Measurements from ENCODE around the gene SYPL1. TPM values are rescaled to one million over a fixed set of nuclear protein-coding genes. Genes with fewer than 3 reads are reported as not detected.

Gene SYPL1
- polyA plus RNA-seq, 4 donors = 21.0 to 104 (median 65.1) TPM

DNA sequence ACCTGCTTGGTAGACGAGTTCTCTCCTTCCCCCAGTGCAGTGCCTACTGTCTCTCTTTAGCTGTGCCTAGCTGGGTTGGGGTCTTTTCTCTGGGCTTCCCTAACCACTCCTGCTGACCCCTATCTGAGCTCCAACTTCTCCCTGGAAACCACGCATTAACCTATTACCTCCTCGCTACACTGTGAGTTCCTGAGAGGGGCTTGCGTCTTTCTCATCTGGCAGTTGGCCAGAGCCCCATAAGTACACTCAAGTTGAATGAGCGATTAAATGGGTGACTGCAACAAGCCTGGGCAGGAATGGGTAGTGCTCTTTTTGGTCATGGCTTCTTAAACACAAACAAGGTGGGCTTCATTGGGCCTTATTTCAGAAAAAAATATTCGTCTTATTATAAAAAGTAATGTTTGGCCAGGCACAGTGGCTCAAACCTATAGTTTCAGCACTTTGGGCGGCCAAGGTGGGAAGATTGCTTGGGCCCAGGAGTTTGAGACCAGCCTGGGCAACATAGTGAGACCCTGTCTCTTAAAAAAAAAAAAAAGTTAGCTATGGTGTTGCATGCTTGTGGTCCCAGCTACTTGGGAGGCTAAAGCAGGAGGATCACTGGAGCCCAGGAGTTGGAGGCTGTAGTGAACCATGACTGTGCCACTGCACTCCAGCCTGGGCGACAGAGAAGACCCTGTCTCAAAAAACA is 41.4 kb downstream of the SYPL1 start:
- Histone ChIP-seq H3K9me3 (ENCODE audit: control insufficient read depth in 2 of 2, insufficient read depth in 1 of 2, low read depth in 1 of 2, low read length in 1 of 2) (no peaks in the 10 kb centered on the region), H3K36me3 (ENCODE audit: control insufficient read depth in 3 of 3, insufficient read depth in 2 of 3, low read depth in 1 of 3, low read length in 3 of 3) (no peaks in the 10 kb centered on the region), H3K4me1 (ENCODE audit: control insufficient read depth in 3 of 3, insufficient read depth in 2 of 3, low read depth in 1 of 3, low read length in 2 of 3) (peaks cover 4 to 15% (median 7%) of the 10 kb centered on the region in 3 donors), H3K27ac (ENCODE audit: low read depth in 1 of 3, low read length in 2 of 3) (peak overlapping the region in 1 of 3 donors; percentile 89), H3K4me3 (ENCODE audit: low read depth in 1 of 3, low read length in 3 of 3) (no peak overlapping the region), H3K27me3 (ENCODE audit: control insufficient read depth in 3 of 3, insufficient read depth in 3 of 3, low read length in 3 of 3) (peaks cover 0 to 2% (median 0%) of the 10 kb centered on the region in 3 donors)
- DNase-seq (no peak), FAIRE-seq (no peak)
- WGBS, 3 donors = 85 to 89% (median 86%) methylated on average over 8 of the region's 8 CpGs

DNA sequence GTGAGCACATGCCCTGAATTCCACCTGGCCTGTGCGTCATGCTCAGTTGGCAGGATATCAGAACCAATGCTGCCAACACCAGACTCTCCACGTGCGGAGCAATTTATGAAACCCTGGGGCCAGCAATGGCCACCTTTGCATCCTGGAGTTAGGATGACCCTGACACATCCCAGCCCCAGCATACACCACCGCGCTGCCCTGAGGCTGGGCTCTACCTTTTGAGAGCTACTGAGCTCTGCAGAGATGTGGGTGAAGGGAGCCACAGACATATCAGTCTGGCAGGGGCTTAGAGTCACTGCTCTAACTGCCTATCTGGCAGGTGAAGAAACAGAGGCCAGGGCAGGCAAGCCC is 41.9 kb downstream of the SYPL1 start:
- Histone ChIP-seq H3K36me3 (ENCODE audit: control insufficient read depth in 3 of 3, insufficient read depth in 2 of 3, low read depth in 1 of 3, low read length in 3 of 3) (no peaks in the 10 kb centered on the region), H3K4me3 (ENCODE audit: low read depth in 1 of 3, low read length in 3 of 3) (no peak overlapping the region), H3K4me1 (ENCODE audit: control insufficient read depth in 3 of 3, insufficient read depth in 2 of 3, low read depth in 1 of 3, low read length in 2 of 3) (peaks cover 7 to 21% (median 9%) of the 10 kb centered on the region in 3 donors), H3K27me3 (ENCODE audit: control insufficient read depth in 3 of 3, insufficient read depth in 3 of 3, low read length in 3 of 3) (peaks cover 0 to 2% (median 0%) of the 10 kb centered on the region in 3 donors), H3K27ac (ENCODE audit: low read depth in 1 of 3, low read length in 2 of 3) (no peak overlapping the region), H3K9me3 (ENCODE audit: control insufficient read depth in 2 of 2, insufficient read depth in 1 of 2, low read depth in 1 of 2, low read length in 1 of 2) (no peaks in the 10 kb centered on the region)
- no peak for FAIRE-seq
- peak in 1 of 2 donors; percentile 60 for DNase-seq
- 21 to 76% (median 64%) methylated on average over 5 of the region's 5 CpGs for WGBS, 3 donors

DNA sequence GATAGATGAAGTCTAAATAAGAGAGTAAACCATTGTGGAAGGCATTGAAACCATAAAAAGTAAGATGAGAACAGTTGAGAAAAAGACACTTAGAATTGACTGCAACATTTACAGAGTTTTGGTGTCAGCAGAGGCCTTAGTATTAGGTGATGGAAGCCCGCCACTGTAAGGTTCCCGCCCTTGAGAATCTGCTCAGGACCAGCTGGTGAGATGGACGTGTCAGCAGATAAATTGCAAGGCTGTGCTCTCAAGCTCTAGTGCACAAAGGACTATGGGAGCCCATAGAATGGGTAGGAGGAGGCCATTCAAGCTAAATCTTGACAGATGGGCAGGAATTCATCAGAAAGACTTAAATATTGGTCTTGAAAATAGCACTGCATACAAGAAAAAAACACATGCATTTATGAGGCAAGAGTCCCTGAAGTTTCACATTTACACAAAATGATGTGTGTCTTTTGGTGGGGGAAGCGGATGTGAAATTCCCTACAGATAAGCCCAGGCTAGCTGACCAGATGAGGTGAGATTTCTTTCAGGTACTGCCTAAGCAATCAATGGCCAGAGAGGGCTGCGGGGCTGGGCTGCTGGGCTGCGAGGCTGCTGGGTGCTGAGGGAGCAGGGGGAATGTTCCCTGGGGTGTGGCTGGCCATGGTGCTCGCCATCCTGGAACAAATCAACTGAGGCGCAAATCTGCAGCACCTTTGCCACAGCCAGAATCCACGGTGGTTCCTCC is 42.5 kb downstream of the SYPL1 start:
- WGBS, 3 donors = 50 to 80% (median 75%) methylated on average over 9 of the region's 9 CpGs
- no peaks in the 10 kb centered on the region for H3K9me3 ChIP-seq (ENCODE audit: control insufficient read depth in 2 of 2, insufficient read depth in 1 of 2, low read depth in 1 of 2, low read length in 1 of 2)
- no peaks in the 10 kb centered on the region for H3K36me3 ChIP-seq (ENCODE audit: control insufficient read depth in 3 of 3, insufficient read depth in 2 of 3, low read depth in 1 of 3, low read length in 3 of 3)
- no peak overlapping the region for H3K27ac ChIP-seq (ENCODE audit: low read depth in 1 of 3, low read length in 2 of 3)
- FAIRE-seq = no peak
- peaks cover 0 to 2% (median 0%) of the 10 kb centered on the region in 3 donors for H3K27me3 ChIP-seq (ENCODE audit: control insufficient read depth in 3 of 3, insufficient read depth in 3 of 3, low read length in 3 of 3)
- H3K4me1 ChIP-seq (ENCODE audit: control insufficient read depth in 3 of 3, insufficient read depth in 2 of 3, low read depth in 1 of 3, low read length in 2 of 3) = peaks cover 7 to 25% (median 9%) of the 10 kb centered on the region in 3 donors
- no peak for DNase-seq
- no peak overlapping the region for H3K4me3 ChIP-seq (ENCODE audit: low read depth in 1 of 3, low read length in 3 of 3)

DNA sequence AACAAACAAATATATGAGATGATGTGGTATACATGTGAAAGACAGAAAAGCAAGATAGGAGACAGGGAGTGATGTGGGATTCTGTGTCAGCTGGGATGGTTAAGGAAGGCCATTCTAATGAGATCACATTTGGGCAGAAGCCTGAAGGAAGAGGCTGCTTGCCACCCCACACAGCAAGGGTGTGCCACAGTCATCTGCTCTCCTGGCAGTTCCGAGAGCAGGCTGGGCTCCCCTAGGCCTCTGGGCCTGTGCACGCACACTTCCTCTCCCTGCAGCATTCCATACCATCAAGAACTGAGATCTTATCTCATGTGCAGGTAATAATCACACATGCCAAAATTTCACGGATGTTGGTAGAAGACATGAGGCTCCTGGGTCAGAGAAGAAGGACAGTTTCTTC is 43.1 kb downstream of the SYPL1 start:
- Histone ChIP-seq H3K27ac (ENCODE audit: low read depth in 1 of 3, low read length in 2 of 3) (no peak overlapping the region), H3K27me3 (ENCODE audit: control insufficient read depth in 3 of 3, insufficient read depth in 3 of 3, low read length in 3 of 3) (peaks cover 0 to 2% (median 0%) of the 10 kb centered on the region in 3 donors), H3K4me1 (ENCODE audit: control insufficient read depth in 3 of 3, insufficient read depth in 2 of 3, low read depth in 1 of 3, low read length in 2 of 3) (peaks cover 7 to 27% (median 9%) of the 10 kb centered on the region in 3 donors), H3K36me3 (ENCODE audit: control insufficient read depth in 3 of 3, insufficient read depth in 2 of 3, low read depth in 1 of 3, low read length in 3 of 3) (no peaks in the 10 kb centered on the region), H3K9me3 (ENCODE audit: control insufficient read depth in 2 of 2, insufficient read depth in 1 of 2, low read depth in 1 of 2, low read length in 1 of 2) (no peaks in the 10 kb centered on the region), H3K4me3 (ENCODE audit: low read depth in 1 of 3, low read length in 3 of 3) (no peak overlapping the region)
- 83 to 89% (median 84%) methylated on average over 3 of the region's 3 CpGs for WGBS, 3 donors
- DNase-seq (no peak), FAIRE-seq (no peak)

DNA sequence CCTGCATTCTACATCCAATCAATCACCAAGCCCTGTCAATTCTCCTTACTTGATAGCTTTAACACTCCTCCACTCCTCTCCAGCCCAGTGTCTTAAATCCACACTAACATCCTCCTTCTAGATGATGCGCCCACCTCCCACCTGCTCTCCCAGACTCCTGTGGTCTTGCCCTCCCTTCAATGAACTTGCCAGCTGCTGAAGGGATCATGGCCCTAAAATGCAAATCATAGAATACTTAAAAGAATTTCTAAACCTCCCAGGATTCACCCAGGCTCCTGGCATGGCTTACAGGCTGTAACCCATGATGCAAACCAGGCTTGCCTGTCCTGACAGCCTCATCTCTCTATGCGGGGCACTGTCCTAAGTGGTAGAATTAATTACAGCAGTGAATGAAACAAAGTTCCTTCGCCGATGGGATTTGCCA is 43.6 kb downstream of the SYPL1 start:
- H3K27ac ChIP-seq (ENCODE audit: low read depth in 1 of 3, low read length in 2 of 3) = no peak overlapping the region
- H3K4me1 ChIP-seq (ENCODE audit: control insufficient read depth in 3 of 3, insufficient read depth in 2 of 3, low read depth in 1 of 3, low read length in 2 of 3) = peaks cover 7 to 27% (median 9%) of the 10 kb centered on the region in 3 donors
- no peak overlapping the region for H3K4me3 ChIP-seq (ENCODE audit: low read depth in 1 of 3, low read length in 3 of 3)
- 87 to 96% (median 95%) methylated on average over 4 of the region's 4 CpGs for WGBS, 3 donors
- H3K36me3 ChIP-seq (ENCODE audit: control insufficient read depth in 3 of 3, insufficient read depth in 2 of 3, low read depth in 1 of 3, low read length in 3 of 3) = no peaks in the 10 kb centered on the region
- H3K9me3 ChIP-seq (ENCODE audit: control insufficient read depth in 2 of 2, insufficient read depth in 1 of 2, low read depth in 1 of 2, low read length in 1 of 2) = no peaks in the 10 kb centered on the region
- DNase-seq (no peak), FAIRE-seq (no peak)
- peaks cover 0 to 2% (median 0%) of the 10 kb centered on the region in 3 donors for H3K27me3 ChIP-seq (ENCODE audit: control insufficient read depth in 3 of 3, insufficient read depth in 3 of 3, low read length in 3 of 3)

DNA sequence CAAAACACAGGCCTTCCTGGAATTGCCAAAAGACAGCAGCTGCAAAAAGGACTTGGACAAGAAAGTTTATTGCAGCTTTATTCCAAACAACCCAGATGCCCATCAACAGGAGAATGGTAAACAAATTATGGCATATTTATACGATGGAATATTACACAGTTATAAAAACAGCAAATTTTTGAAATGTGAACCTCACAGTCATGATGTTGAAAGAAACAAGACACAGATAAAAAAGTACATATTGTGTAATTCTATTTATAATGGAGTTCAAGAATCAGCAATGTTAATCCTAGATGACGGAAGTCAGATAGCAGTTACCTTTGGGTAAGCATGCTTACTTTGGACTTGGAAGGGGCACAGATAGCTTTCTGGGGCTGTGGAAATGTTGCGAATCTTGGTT is 44.4 kb downstream of the SYPL1 start:
- peaks cover 0 to 2% (median 0%) of the 10 kb centered on the region in 3 donors for H3K27me3 ChIP-seq (ENCODE audit: control insufficient read depth in 3 of 3, insufficient read depth in 3 of 3, low read length in 3 of 3)
- H3K4me3 ChIP-seq (ENCODE audit: low read depth in 1 of 3, low read length in 3 of 3) = no peak overlapping the region
- no peak for DNase-seq
- peaks cover 7 to 27% (median 9%) of the 10 kb centered on the region in 3 donors for H3K4me1 ChIP-seq (ENCODE audit: control insufficient read depth in 3 of 3, insufficient read depth in 2 of 3, low read depth in 1 of 3, low read length in 2 of 3)
- no peak for FAIRE-seq
- no peaks in the 10 kb centered on the region for H3K36me3 ChIP-seq (ENCODE audit: control insufficient read depth in 3 of 3, insufficient read depth in 2 of 3, low read depth in 1 of 3, low read length in 3 of 3)
- WGBS, 3 donors = 70 to 96% (median 93%) methylated on average over 3 of the region's 3 CpGs
- no peaks in the 10 kb centered on the region for H3K9me3 ChIP-seq (ENCODE audit: control insufficient read depth in 2 of 2, insufficient read depth in 1 of 2, low read depth in 1 of 2, low read length in 1 of 2)
- H3K27ac ChIP-seq (ENCODE audit: low read depth in 1 of 3, low read length in 2 of 3) = no peak overlapping the region

DNA sequence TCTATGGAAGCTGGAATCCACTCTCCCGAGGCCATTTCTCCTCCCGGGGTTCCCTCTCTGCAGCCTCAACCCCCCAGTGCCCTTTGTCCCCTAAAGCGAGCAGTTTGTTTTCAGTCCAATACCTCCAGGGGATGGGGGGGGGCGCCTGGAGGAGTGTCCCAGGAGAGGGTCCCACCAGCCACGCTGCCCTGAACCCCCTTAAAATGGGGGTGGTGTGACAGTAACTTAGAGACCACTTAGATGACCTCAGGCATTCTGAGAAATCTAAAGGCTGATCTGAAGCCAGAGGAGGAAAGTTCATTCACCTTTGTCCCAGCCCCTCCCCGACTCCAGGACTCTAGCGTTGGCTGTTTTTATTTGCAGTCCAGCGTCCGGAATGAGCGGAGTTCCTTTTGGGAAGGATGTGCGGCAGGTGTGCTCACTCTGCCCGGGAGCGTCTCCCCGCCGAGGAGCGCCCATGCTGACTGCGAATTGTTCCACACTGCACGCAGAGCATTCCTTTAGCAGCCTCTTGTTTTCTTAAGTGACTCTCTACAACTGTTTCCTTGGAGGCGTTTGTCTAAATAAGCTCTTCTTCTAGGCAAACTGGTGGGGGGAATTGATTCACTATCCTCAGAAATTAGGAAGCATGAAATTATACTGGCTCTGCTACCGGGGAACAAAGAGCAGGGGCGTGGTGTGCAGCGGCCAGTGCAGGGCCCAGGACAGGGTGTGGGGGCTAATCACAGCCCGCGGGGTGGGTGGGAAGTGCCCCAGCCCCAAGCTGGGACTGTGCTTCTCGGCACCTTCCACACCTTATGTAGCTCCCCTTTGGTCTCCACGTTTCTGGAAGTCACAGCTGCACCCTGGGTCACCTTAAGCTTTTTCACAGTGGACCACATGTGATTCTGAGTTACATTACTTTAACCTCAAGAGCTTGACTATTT is 46.3 kb downstream of the SYPL1 start:
- DNase-seq (peak; percentile 49 to 84), FAIRE-seq (no peak)
- Histone ChIP-seq H3K4me1 (ENCODE audit: control insufficient read depth in 3 of 3, insufficient read depth in 2 of 3, low read depth in 1 of 3, low read length in 2 of 3) (peaks cover 2 to 18% (median 6%) of the 10 kb centered on the region in 3 donors), H3K27ac (ENCODE audit: low read depth in 1 of 3, low read length in 2 of 3) (peak overlapping the region; percentile 2 to 92 (median 81)), H3K27me3 (ENCODE audit: control insufficient read depth in 3 of 3, insufficient read depth in 3 of 3, low read length in 3 of 3) (peaks cover 0 to 2% (median 0%) of the 10 kb centered on the region in 3 donors), H3K4me3 (ENCODE audit: low read depth in 1 of 3, low read length in 3 of 3) (peak overlapping the region in 2 of 3 donors; percentile 1 to 12), H3K9me3 (ENCODE audit: control insufficient read depth in 2 of 2, insufficient read depth in 1 of 2, low read depth in 1 of 2, low read length in 1 of 2) (no peaks in the 10 kb centered on the region), H3K36me3 (ENCODE audit: control insufficient read depth in 3 of 3, insufficient read depth in 2 of 3, low read depth in 1 of 3, low read length in 3 of 3) (no peaks in the 10 kb centered on the region)
- 11 to 48% (median 32%) methylated on average over 26 of the region's 26 CpGs for WGBS, 3 donors
